ENCODE measurements around the gene KLHDC8A. TPM values are rescaled to one million over a fixed set of nuclear protein-coding genes. Genes with fewer than 3 reads are reported as not detected.

Gene KLHDC8A
- polyA plus RNA-seq, 3 donors, result 0.20 to 0.58 (median 0.34) TPM

DNA sequence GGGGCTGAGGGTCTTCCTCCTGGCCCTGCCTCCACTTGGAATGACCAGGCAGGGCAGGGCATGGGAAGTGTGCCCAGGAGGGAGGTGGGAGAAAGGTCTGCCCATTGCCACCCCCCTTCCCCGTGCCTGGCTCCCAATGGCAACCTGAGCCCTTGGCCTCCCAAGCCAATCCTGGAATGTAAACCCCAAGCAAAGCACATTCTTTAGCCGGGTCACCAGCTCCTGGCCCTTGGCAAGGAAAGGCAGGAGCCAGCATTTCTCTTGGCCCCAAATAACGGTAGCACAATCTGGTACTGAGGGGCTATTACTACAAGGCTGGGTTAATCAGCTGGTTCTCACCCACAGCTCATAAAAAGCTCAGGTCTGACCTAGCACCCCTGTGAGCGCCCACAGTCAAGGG, 28.2 kb downstream of the KLHDC8A start:
- 63 to 84% (median 77%) methylated on average over 4 of the region's 4 CpGs for WGBS, 3 donors
- no peak overlapping the region for H3K27ac ChIP-seq (ENCODE audit: low read depth, low read length)

DNA sequence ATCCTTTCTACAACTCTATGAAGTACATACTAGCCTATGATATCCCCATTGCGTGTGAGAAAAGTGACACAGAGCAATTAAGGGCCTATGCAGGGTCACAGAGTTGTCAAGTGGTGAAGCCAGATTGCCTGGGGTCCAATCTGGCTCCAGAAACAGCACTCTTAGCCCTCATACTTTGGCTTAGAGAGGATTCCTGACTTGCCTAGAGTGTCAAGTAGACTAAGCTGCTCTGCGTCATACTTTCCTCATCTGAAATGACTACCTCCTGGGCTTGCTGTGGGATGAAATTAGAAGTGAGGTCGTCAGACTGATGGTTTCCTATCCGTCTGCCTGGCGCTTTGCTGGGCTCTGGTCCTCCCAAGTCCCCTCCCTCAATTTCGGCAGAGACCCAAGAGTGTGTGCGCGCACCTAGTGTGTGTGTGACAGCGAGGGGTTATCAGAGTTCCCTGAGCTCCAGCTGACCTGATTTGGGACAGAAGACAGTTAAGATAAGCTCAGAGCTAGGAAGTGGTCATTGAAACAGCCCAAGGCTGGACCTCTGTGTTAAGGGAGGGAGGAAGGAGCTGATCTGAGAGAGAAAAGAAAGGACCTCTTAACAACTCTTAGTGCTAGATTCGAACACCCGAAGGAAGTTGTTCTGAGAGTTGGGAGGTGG, 29.8 kb downstream of the KLHDC8A start:
- no peak overlapping the region for H3K27ac ChIP-seq (ENCODE audit: low read depth, low read length)
- WGBS, 3 donors, result 74 to 89% (median 79%) methylated on average over 11 of the region's 11 CpGs

DNA sequence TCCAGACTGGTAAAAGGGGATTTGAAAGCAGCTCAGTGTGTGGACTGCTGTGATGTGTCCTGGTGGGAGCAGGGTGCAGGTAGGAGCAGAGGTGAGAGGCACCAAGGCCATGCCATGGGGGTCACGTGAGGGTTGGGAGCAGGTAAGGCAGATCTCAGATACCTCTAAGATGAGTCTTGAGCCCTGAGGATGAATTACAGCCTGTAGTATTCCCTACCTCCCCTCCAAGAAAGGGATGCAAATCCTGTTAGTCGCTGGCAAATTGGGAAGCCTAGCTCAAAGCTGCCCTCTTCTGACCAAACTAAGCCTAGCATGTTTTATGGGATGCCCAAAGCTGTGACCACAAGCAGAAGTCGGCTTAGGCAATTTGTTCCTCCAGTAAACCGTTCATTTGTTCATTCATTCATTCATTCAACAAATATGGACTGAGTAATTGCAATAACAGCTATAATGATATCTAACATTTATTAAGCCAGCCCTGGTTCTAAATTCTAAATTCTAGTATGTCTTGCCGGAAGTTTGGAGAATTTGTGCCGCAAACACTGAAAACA, 31.3 kb downstream of the KLHDC8A start:
- H3K27ac ChIP-seq (ENCODE audit: low read depth, low read length), result no peak overlapping the region
- 34 to 35% (median 34%) methylated on average over 6 of the region's 6 CpGs for WGBS, 3 donors

DNA sequence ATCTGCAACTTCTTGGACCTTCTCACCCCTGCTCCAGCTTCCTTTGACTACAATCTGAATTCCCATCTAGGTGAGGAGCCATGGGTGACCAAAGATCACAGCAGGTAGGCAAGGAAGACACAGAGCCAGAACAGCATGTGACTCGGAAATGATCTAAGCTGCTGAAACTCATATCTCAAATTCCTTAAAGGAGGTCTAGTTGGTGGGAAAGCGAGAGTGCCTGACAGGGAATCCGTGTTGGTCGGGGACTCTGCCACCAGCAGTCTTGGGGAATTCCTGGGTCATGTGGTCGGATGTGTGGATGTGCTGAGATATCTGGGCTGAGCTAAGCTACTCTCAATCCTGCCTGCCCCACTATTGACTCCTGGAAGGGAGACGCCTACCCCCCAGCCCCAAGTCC, 31.9 kb downstream of the KLHDC8A start:
- H3K27ac ChIP-seq (ENCODE audit: low read depth, low read length), result no peak overlapping the region
- 42 to 52% (median 51%) methylated on average over 6 of the region's 6 CpGs for WGBS, 3 donors

GRCh38 chr1:205323794-205324193, 32.9 kb downstream of the KLHDC8A start:
- H3K27ac ChIP-seq (ENCODE audit: low read depth, low read length), result no peak overlapping the region
- 90 to 92% (median 92%) methylated on average over 6 of the region's 6 CpGs for WGBS, 3 donors

- WGBS, 3 donors, result 41 to 53% (median 41%) methylated on average over 5 of the region's 5 CpGs
- no peak overlapping the region for H3K27ac ChIP-seq (ENCODE audit: low read depth, low read length)
Observed at GRCh38 chr1:205321959-205322283, 34.8 kb downstream of the KLHDC8A start.

GRCh38 chr1:205321162-205321958, 35.4 kb downstream of the KLHDC8A start, which contains the start of gene NUAK2:
Gene NUAK2 (minus strand): TSS chr1:205321745. CDS start chr1:205321628, 117 bp downstream.
- no peak within 1 kb of the TSS for H3K27ac ChIP-seq (ENCODE audit: low read depth, low read length)

GRCh38 chr1:205319081-205320018, 37.4 kb downstream of the KLHDC8A start:
- WGBS, 3 donors, result 9 to 23% (median 15%) methylated on average over 6 of the region's 6 CpGs
- peak overlapping the region; percentile 46 for H3K27ac ChIP-seq (ENCODE audit: low read depth, low read length)

More at GRCh38 chr1:205321162-205321958, 35.4 kb downstream of the KLHDC8A start, which contains the start of gene NUAK2:
- 0 to 1% (median 1%) methylated on average over 66 to 75 of the region's 75 CpGs for WGBS, 3 donors

DNA sequence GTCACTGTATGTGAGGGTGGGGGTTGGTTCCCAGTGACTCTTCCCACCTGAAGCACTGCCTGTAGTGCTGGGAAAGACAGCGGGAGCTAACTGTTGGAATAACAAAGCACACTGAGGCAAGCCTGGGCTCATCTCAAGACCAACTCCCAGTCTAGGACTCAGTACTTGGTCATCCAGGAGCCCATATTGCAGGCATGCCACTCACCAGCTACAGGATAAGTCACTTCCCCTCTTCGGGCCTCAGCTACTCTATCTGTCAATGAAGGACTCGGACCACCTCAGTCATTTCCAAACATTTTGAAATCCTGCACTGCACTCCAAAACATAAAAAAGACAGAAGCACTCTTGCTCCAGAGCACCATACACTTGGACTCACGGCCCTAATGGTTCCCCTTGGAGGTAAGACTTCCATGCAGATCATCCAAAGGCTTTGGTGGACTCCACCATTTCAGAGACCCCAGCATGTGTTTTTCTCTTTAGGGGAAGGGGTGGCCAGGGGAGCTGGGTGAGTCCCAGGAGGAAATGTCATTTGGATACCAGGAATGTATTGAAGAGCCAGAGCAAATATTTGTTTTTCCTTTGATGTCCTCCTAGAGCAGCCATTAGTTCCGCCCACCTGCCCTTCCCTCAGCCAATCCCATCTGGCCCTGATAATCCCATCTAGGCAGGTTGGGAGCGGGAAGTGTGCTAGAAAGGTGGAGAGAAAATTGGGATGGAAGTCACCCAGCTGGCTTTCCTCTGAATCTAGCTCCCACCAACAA, 38.3 kb downstream of the KLHDC8A start:
- no peak overlapping the region for H3K27ac ChIP-seq (ENCODE audit: low read depth, low read length)

DNA sequence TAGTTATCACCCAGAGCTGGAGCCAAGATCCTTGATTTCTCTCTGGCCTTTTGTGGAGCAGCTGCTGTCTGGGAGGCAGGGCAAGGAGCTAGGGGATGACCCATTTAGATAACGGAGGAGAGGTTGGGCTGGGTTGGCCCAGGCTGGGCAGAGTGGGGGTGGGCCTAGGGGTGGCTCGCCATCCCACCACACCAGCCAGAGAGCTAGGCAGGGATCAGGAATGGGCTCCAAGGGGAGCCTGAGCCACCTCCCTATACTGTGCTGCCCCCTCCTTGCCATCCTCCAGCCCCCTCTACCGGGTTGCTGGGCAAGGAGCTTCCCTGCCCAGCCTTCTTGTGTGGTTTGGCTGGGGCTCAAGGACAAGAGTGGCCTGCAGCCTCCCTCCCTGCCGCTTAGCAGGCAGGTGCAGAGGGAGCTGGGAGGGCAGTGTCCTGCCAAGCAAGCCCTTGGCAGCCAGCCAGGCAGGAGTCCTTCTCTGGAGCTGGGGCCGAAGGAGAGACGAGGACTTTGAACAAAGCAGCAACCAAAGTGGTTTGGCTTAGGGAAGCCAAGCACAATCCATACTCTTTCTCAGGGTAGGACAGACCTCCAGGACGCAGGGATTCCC, 39.3 kb downstream of the KLHDC8A start:
- WGBS, 3 donors, result 15 to 52% (median 51%) methylated on average over 7 of the region's 7 CpGs
- H3K27ac ChIP-seq (ENCODE audit: low read depth, low read length), result no peak overlapping the region

More for the DNA sequence above, 38.3 kb downstream of the KLHDC8A start:
- WGBS, 3 donors, result 50 to 84% (median 77%) methylated on average over 6 of the region's 6 CpGs

DNA sequence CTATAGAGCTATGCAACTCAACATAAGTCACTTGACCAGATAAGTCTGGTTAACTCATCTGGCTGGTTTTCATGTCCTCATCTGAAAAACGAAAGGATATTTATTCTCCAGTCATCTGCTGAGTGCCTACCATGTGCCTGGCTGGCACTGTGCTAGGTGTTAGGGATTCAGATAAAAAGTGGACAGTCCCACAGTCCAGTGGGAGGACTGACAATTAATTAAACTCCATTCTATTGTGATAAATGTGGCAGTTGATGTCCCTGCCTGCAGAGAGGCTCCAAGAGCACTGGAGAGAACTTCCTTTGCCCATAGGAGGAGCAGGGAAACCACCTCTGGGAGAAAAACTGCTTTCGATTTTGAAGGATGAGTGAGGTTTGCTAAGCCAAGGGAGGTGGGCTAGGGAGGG, 40.6 kb downstream of the KLHDC8A start:
- H3K27ac ChIP-seq (ENCODE audit: low read depth, low read length), result no peak overlapping the region
- 34 to 52% (median 36%) methylated on average over 2 of the region's 2 CpGs for WGBS, 3 donors

DNA sequence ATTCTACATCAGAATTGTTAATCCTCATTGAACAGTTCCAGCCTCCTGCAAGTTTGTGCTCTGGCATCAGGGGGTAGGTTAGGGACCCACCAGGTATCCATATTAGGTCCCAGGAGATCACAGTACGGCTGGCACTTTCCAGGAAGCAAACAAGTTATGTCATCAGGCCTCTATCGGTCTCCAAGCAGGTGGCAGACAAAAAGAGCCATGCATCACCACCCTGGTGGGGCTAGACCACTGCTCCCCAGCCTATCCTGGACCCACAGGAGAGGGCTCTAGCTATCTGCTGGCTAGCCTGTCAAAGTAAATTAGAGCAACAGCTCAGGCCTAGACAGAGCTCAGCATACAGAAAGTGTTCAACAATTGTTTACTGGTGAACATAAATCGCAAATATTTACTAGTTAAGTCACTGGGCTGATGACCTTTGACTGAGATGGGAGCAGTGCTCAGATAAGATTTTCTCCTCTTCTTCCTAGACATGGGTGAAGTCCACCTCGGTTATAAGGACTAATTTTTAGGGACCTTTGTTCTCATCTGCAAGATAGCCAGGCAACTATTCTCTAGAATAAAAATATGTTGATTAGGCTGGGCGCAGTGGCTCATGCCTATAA, 41.6 kb downstream of the KLHDC8A start:
- H3K27ac ChIP-seq (ENCODE audit: low read depth, low read length), result no peak overlapping the region
- 51 to 83% (median 82%) methylated on average over 5 of the region's 5 CpGs for WGBS, 3 donors

DNA sequence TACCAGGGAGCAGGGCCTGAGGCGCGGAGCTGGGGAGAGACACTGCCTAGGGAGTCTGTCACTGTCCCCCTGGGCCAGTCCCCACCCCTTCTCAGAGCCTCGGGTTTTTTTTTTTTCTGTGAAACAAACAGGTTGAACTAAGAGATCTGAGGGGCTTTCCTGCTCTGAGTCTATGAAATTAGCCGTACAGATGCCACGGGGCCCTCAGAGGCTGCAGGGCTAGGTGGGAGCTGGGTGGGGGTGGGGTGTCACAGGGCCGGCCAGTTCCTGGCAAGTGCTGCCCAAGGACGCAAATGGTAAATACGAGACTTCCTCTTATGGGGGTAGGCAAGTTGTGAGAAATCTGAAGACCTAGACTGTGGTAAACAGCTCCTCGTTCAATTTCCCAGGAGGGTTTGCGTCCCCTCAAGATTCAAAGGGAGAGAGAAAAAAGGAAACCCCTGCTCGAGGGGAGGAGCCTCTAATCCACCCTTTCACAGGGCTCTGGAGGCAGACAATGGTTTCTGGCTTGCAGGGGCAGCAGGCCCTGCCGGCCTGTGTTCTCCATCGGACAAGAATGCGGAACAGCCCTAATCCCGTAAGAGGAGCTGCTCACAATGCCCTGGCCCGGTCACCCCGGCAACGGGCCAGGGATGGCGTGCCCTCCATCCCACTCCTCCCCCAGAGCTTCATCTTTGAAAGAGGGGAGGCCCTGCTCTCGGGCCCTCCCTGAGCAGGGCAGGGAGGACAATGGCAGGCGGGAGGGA, 43.0 kb downstream of the KLHDC8A start:
- WGBS, 3 donors, result 13 to 26% (median 14%) methylated on average over 20 to 21 of the region's 21 CpGs

GRCh38 chr1:205312866-205313562, 43.7 kb downstream of the KLHDC8A start:
- peak overlapping the region; percentile 74 for H3K27ac ChIP-seq (ENCODE audit: low read depth, low read length)
- WGBS, 3 donors, result 52 to 79% (median 62%) methylated on average over 10 of the region's 10 CpGs

More for the DNA sequence above, 43.0 kb downstream of the KLHDC8A start:
- peak overlapping the region; percentile 74 for H3K27ac ChIP-seq (ENCODE audit: low read depth, low read length)

DNA sequence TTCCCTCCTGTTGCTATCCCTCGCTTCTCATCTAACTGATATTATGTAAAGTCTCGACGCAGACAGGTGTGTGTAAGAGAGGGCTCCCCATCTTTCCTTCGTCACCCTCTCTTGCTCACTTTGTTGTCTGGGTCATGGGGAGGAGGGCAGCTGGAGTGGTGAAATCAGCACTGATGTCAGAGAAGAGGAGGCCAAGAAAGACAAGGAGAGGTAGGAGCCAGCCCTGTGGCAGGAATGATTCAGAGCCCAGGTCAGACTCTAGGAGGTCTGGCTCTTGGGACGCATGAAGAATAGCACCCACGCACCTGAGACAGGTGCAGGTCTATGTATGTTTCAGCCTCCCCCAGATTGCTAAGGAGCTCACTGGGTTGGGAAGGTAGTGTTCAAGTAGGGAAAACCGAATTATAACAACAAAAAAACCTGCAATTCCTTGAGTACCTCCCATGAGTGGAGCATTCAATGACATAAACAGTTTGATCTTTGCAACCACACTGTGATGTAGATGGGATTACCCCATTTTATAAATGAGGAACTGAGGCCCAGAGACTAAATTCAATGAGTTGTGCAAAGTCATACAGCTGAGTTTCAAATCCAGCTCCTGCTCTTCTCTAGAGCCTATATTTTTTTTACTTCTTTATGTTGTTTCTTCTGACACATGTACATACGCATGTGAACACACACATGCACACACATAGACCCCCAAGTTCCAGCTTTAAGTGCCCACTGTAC, 45.6 kb downstream of the KLHDC8A start:
- 90 to 92% (median 92%) methylated on average over 8 of the region's 8 CpGs for WGBS, 3 donors
- H3K27ac ChIP-seq (ENCODE audit: low read depth, low read length), result no peak overlapping the region
